Ishikawa (cell line): ENCODE data around the gene TRIM32.

Source experiments
- CEBPB ChIP-seq: IDR thresholded peaks from 2 replicates; pipeline ENCODE4 v1.6.1; 2012
- CREB1 ChIP-seq: IDR thresholded peaks from 2 replicates; pipeline ENCODE4 v1.6.1; 2012; ENCODE audit warnings: low read depth
- EGR1 ChIP-seq: IDR thresholded peaks from 2 replicates; pipeline ENCODE4 v1.6.1; 2012
- EP300 ChIP-seq: IDR thresholded peaks from 2 replicates; pipeline ENCODE4 v1.6.1; 2012; ENCODE audit warnings: borderline replicate concordance
- FOXM1 ChIP-seq: IDR thresholded peaks from 2 replicates; pipeline ENCODE4 v1.6.1; 2012; ENCODE audit warnings: low read depth, borderline replicate concordance
- NFIC ChIP-seq: IDR thresholded peaks from 2 replicates; pipeline ENCODE4 v1.6.1; 2012
- RAD21 ChIP-seq: IDR thresholded peaks from 2 replicates; pipeline ENCODE4 v1.6.1; 2012; ENCODE audit warnings: low read depth
- REST ChIP-seq: IDR thresholded peaks from 2 replicates; pipeline ENCODE4 v1.6.1; 2012; ENCODE audit warnings: low read depth, mild to moderate bottlenecking
- TAF1 ChIP-seq: IDR thresholded peaks from 2 replicates; pipeline ENCODE4 v1.6.1; 2012; ENCODE audit warnings: low read depth, mild to moderate bottlenecking
- TCF12 ChIP-seq: IDR thresholded peaks from 2 replicates; pipeline ENCODE4 v1.6.1; 2012; ENCODE audit warnings: low read depth
- TEAD4 ChIP-seq: IDR thresholded peaks from 2 replicates; pipeline ENCODE4 v1.6.1; 2012
- USF1 ChIP-seq: IDR thresholded peaks from 2 replicates; pipeline ENCODE4 v1.6.1; 2012
- YY1 ChIP-seq: IDR thresholded peaks from 2 replicates; pipeline ENCODE4 v1.6.1; 2012; ENCODE audit warnings: low read depth
- ZBTB7A ChIP-seq: IDR thresholded peaks from 2 replicates; pipeline ENCODE4 v1.6.1; 2012; ENCODE audit warnings: low read depth
- TF ChIP-seq, protein P1 (sequence below): IDR thresholded peaks from 2 replicates; pipeline ENCODE4 v1.6.1; 2012

Gene TRIM32

DNA sequence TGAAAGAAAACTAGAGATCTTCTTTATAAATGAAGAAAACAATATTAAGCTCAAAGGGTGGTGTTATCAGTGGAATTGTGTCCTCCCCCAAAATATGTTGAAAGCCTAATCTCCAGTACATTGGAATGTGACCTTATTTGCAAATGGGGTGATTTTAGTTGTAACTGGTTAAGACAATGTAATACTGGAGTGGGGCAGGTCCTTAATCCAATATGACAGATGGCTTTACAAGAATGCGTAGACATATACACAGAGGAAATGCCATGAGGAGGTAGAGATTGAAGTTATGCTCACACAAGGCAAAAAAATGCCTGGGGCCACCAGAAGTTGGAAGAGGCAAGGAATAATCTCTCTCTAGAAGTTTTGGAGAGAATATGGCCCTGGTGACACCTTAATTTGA is 13.7 kb upstream of the TRIM32 start:
- TF ChIP-seq RAD21 (no peak), TCF12 (no peak), CEBPB (no peak), USF1 (no peak), NFIC (no peak), EP300 (no peak)
- TF ChIP-seq, protein P1, sequence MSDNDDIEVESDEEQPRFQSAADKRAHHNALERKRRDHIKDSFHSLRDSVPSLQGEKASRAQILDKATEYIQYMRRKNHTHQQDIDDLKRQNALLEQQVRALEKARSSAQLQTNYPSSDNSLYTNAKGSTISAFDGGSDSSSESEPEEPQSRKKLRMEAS, result no peak

DNA sequence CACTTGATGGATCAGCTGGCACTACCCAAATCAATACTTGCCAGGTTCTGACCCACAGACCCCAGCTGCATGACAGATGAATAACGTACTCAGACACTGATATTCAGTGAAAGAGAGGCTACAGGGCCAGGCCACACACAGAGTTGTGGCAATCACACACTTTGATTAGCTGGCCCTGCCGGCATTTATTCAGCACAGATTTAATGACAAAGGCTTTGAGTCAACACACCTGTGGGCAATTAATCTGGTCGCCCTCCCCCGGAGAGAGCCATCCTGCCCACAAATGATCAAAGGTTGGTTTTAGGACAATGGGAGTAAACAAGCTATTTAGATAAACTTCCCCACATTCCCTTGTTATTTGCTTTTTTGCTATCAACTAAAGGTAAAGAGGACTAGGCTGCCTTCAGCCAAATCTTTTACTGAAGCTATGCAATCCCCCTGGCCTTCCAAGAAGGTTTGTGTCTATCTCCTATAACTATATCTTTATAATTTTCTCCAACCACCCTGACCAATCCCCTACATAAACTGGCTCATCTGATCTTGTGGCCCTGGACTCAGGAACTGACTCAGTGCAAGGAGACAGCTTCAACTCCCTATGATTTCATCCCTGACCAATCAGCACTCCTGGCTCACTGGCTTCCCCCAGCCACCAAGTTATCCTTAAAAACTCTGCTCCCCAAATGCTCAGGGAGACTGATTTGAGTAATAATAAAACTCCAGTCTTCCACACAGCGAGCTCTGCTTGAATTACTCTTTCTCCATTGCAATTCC is 12.7 kb upstream of the TRIM32 start:
- no peak for TF ChIP-seq TCF12
- no peak for TF ChIP-seq EP300
- no peak for TF ChIP-seq ZBTB7A
- TF ChIP-seq REST, result no peak
- TF ChIP-seq EGR1, result no peak
- TF ChIP-seq CEBPB, result no peak
- no peak for TF ChIP-seq TAF1
- TF ChIP-seq FOXM1, result no peak
- TF ChIP-seq RAD21, result no peak
- no peak for TF ChIP-seq CREB1
- TF ChIP-seq, protein P1, result no peak
- TF ChIP-seq NFIC, result no peak
- no peak for TF ChIP-seq TEAD4
- no peak for TF ChIP-seq YY1
- TF ChIP-seq USF1, result no peak

DNA sequence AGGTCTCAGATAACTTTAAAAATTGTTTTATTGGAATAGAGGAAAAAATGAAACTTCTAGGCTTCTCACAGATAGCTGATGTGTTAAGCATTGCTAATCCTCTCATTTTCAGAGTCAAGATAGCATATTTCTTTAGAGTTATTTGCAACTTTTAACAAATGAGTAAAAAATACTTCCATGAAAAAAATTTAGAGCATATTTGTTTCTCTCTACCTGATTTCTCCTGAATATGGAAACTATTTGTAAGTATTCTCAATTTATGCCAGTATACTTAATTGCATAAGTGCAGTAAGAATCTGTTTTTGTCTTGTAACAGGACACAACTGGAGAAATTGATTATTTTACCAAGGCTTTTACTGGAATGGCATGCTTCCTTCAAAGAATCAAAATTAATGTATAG is 3.6 kb upstream of the TRIM32 start:
- TF ChIP-seq TCF12 (no peak), CEBPB (no peak), EP300 (no peak), EGR1 (no peak), RAD21 (no peak), YY1 (no peak), REST (no peak), TEAD4 (no peak), CREB1 (no peak), NFIC (no peak)

- TF ChIP-seq TEAD4 (no peak), ZBTB7A (no peak), YY1 (no peak), FOXM1 (no peak), RAD21 (no peak), CEBPB (no peak), TCF12 (no peak), EP300 (no peak), REST (no peak), CREB1 (no peak), NFIC (no peak), TAF1 (no peak), USF1 (no peak), EGR1 (no peak)
- TF ChIP-seq, protein P1, result no peak
These were observed 1.9 kb upstream of the TRIM32 start for GRCh38 chr9:116685166-116685565.
